ENCODE measurements around the gene MPEG1. TPM values are rescaled to one million over a fixed set of nuclear protein-coding genes. Genes with fewer than 3 reads are reported as not detected.

The MPEG1 gene
- total RNA-seq, 1 donor from 2014 or later, result not detected

DNA sequence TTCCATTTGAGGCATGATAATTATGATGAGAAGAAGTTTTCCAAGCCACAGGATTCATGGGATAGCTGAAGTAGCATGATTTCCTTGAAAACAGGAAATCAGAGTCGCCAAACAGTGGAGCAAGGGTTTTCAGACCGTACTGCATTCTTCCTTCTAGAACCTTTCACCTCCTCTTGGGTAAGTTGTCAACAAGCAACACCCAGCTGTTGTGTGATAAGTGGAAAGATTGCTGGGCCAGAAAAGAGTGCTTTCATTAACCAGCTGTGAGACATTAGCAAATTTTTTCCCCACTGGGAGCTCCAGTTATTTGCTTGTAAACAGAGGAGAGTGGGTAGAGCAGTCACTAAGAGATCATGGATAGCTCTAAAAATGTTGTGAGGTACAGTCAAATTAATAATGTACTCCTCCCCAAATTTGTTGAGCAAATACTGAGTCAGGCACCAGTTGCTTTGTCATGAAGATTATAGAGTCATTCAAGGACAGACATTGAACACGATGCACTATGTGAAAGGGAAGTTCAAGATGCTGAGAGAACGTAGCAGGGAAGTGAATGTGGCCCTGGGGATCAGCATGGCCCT is 11.7 kb upstream of the MPEG1 start:
- Mint-ChIP-seq H3K27ac (no peak overlapping the region), H3K27me3 (no peaks in the 10 kb centered on the region), H3K4me1 (ENCODE audit: low read depth) (no peaks in the 10 kb centered on the region), H3K36me3 (ENCODE audit: insufficient read depth) (no peaks in the 10 kb centered on the region), H3K4me3 (ENCODE audit: low read depth) (no peak overlapping the region), H3K9me3 (ENCODE audit: low read depth) (no peaks in the 10 kb centered on the region)
- TF ChIP-seq, protein P1, sequence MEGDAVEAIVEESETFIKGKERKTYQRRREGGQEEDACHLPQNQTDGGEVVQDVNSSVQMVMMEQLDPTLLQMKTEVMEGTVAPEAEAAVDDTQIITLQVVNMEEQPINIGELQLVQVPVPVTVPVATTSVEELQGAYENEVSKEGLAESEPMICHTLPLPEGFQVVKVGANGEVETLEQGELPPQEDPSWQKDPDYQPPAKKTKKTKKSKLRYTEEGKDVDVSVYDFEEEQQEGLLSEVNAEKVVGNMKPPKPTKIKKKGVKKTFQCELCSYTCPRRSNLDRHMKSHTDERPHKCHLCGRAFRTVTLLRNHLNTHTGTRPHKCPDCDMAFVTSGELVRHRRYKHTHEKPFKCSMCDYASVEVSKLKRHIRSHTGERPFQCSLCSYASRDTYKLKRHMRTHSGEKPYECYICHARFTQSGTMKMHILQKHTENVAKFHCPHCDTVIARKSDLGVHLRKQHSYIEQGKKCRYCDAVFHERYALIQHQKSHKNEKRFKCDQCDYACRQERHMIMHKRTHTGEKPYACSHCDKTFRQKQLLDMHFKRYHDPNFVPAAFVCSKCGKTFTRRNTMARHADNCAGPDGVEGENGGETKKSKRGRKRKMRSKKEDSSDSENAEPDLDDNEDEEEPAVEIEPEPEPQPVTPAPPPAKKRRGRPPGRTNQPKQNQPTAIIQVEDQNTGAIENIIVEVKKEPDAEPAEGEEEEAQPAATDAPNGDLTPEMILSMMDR (IDR thresholded peaks at IDR 0.05; ENCODE audit: unreplicated experiment), result no peak
- no peak for DNase-seq (ENCODE audit: low spot score, unreplicated experiment)

DNA sequence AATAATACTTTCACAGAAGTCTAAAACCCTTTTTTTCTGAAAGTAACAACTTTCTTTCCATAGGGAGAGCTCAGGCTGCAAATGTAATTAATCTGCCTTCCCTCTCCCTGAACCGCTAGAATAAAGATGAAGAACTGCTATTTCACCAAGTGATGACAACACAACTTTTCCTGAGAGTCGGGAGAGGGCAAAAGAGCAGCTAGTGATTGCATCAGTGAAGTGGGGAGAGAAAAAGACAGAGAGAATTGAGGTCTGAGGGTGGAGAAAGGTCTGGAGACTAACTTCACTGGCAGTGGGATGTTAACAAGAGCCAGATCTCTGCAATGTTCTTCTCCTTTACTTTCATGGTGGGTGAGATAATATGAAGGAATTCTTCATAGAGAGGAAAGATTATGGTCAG is 10.9 kb upstream of the MPEG1 start:
- no peaks in the 10 kb centered on the region for H3K4me1 Mint-ChIP-seq (ENCODE audit: low read depth)
- no peak for DNase-seq (ENCODE audit: low spot score, unreplicated experiment)
- H3K9me3 Mint-ChIP-seq (ENCODE audit: low read depth), result no peaks in the 10 kb centered on the region
- no peak overlapping the region for H3K27ac Mint-ChIP-seq
- H3K36me3 Mint-ChIP-seq (ENCODE audit: insufficient read depth), result no peaks in the 10 kb centered on the region
- H3K4me3 Mint-ChIP-seq (ENCODE audit: low read depth), result no peak overlapping the region
- TF ChIP-seq, protein P1 (IDR thresholded peaks at IDR 0.05; ENCODE audit: unreplicated experiment), result no peak
- no peaks in the 10 kb centered on the region for H3K27me3 Mint-ChIP-seq

DNA sequence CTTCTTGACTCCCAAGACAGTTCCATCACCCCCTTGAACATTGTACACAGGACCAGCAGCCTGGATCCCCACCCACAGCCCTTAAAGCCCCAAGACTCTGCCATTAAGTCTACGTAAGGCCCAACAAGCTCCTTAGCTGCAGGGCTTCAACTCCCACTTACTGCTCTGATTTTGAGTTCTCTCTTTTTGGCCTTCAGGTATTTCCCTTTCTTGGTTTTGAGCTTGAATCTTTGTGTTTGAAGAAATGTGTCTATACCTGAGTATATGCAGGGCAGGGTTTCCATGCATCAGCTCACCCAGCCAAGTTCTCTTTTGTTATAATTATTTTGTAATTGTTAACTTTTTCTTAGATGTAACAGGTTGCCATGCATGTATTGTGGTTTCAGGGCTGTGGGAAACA is 10.4 kb upstream of the MPEG1 start:
- Mint-ChIP-seq H3K36me3 (ENCODE audit: insufficient read depth) (no peaks in the 10 kb centered on the region), H3K9me3 (ENCODE audit: low read depth) (no peaks in the 10 kb centered on the region), H3K4me3 (ENCODE audit: low read depth) (no peak overlapping the region), H3K27ac (no peak overlapping the region), H3K27me3 (no peaks in the 10 kb centered on the region), H3K4me1 (ENCODE audit: low read depth) (no peaks in the 10 kb centered on the region)
- TF ChIP-seq, protein P1 (IDR thresholded peaks at IDR 0.05; ENCODE audit: unreplicated experiment), result no peak
- no peak for DNase-seq (ENCODE audit: low spot score, unreplicated experiment)

DNA sequence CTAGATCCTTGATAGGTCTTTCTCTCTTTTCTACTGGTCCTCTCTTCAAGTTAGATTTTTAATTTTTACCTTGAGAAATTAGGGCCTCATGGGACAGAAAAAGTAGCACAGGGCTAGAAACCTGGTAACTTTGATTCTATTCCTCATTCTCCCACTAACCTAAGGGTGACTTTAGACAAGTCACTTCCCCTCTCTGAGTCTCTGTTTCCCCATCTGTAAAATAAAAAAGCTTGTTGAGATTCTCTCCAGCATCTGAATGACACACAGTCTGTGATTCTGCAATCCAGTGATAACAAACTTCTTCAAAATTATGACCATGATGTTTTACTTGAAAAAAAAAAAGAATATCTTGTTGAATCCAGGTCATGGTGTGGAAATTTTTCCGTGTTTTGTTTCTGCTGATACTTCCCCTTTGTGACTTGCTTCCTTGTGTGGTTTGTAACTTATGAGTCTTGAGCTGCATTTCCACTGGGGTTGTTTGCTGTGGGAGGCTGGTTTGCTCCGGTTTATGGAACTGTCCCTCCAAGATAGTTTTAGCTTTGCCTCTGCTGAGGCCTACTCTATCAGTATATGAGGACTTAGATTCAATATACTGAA is 9.8 kb upstream of the MPEG1 start:
- no peaks in the 10 kb centered on the region for H3K27me3 Mint-ChIP-seq
- no peaks in the 10 kb centered on the region for H3K4me1 Mint-ChIP-seq (ENCODE audit: low read depth)
- TF ChIP-seq, protein P1 (IDR thresholded peaks at IDR 0.05; ENCODE audit: unreplicated experiment), result no peak
- no peaks in the 10 kb centered on the region for H3K9me3 Mint-ChIP-seq (ENCODE audit: low read depth)
- no peaks in the 10 kb centered on the region for H3K36me3 Mint-ChIP-seq (ENCODE audit: insufficient read depth)
- no peak overlapping the region for H3K27ac Mint-ChIP-seq
- no peak for DNase-seq (ENCODE audit: low spot score, unreplicated experiment)
- no peak overlapping the region for H3K4me3 Mint-ChIP-seq (ENCODE audit: low read depth)

DNA sequence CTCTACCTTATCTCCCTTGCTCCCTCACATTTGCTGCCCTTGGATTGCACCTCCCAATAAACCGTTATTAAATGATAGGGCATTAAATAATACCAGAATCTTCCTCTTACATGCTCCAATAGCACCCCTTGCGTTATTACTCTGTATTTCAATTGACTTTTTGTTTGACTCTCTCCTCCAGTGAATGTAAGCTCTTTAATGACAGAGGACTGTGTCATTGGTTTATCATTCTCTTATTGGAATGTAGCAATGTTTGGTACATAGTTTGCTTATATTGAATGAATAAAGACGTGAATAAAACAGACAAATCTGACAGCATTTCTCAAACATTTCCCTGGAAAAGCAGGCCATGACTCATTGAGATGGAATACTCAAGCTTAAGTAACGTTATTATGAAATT is 8.7 kb upstream of the MPEG1 start:
- Mint-ChIP-seq H3K27me3 (no peaks in the 10 kb centered on the region), H3K9me3 (ENCODE audit: low read depth) (no peaks in the 10 kb centered on the region), H3K4me3 (ENCODE audit: low read depth) (no peak overlapping the region), H3K4me1 (ENCODE audit: low read depth) (no peaks in the 10 kb centered on the region), H3K27ac (no peak overlapping the region), H3K36me3 (ENCODE audit: insufficient read depth) (no peaks in the 10 kb centered on the region)
- TF ChIP-seq, protein P1 (IDR thresholded peaks at IDR 0.05; ENCODE audit: unreplicated experiment), result no peak
- no peak for DNase-seq (ENCODE audit: low spot score, unreplicated experiment)

All from progenitor cell of endocrine pancreas (in vitro differentiated cells).